Nephron progenitor cell (in vitro differentiated cells): ENCODE measurements around the gene CDH22.

ENCODE experiments used
- DNase-seq: peaks from one replicate; pipeline ENCODE4 v3.0.0; 2021
- H3K27ac Mint-ChIP-seq: 2 replicates; pipeline ENCODE4 v1.8.0; 2021; ENCODE audit warnings: mild to moderate bottlenecking, moderate library complexity, mixed read lengths
- H3K27me3 Mint-ChIP-seq: 2 replicates; pipeline ENCODE4 v1.8.0; 2021; ENCODE audit warnings: mild to moderate bottlenecking, low read depth, mixed read lengths; ENCODE audit not compliant: poor library complexity
- H3K36me3 Mint-ChIP-seq: 2 replicates; pipeline ENCODE4 v1.8.0; 2021; ENCODE audit warnings: low read depth, mixed read lengths
- H3K4me1 Mint-ChIP-seq: 2 replicates; pipeline ENCODE4 v1.8.0; 2021; ENCODE audit warnings: mixed read lengths
- H3K4me3 Mint-ChIP-seq: 2 replicates; pipeline ENCODE4 v1.8.0; 2021; ENCODE audit warnings: mild to moderate bottlenecking, moderate library complexity, mixed read lengths
- H3K9me3 Mint-ChIP-seq: 2 replicates; pipeline ENCODE4 v1.8.0; 2021; ENCODE audit warnings: mild to moderate bottlenecking, moderate library complexity, mixed read lengths
- TF ChIP-seq, protein P1 (sequence below): fragments of 200-600 bp; sonication (generic); IDR thresholded peaks from 2 replicates; pipeline ENCODE4 v1.5.0; 2021; ENCODE audit warnings: antibody characterized with exemption

Gene CDH22

DNA sequence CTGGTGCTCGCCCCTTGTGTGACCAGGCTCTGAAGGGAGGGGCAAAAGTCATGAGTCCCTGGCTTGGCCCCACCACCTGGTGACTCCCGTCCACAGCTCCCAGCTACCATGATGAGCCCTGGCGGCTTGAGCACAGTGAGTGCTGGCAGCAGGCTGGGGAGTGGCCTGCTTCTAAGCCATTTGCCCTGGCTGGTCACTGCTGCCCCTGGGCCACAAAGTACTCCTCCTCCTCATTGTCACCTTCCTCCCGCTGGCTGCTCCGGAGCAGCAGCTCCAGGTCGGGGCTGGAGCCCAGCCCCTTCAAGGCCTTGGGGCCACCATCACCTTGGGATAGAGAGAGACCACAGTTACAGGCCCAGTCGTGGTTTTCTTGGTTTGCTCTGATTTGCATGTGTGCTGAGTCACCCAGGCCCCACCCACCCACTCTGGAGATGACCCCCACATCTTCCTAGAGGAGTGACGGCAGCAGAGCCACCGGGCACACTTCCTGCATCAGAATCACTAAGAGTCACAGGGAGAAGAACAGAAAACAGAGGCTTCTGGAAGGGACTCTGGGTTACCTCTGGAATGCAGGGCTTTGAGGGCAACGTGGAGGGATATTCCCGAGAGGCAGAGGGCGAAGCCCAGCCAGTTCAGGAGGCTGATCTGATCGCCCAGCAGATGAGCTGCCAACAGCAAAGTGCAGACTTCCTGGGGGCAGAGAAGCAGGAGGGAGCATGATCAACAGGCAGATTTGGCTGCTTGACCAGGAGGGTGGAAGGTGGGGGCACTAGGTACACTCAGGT is 42.1 kb upstream of the CDH22 start:
- H3K4me1 Mint-ChIP-seq: peaks cover 50% of the 10 kb centered on the region
- TF ChIP-seq, protein P1, sequence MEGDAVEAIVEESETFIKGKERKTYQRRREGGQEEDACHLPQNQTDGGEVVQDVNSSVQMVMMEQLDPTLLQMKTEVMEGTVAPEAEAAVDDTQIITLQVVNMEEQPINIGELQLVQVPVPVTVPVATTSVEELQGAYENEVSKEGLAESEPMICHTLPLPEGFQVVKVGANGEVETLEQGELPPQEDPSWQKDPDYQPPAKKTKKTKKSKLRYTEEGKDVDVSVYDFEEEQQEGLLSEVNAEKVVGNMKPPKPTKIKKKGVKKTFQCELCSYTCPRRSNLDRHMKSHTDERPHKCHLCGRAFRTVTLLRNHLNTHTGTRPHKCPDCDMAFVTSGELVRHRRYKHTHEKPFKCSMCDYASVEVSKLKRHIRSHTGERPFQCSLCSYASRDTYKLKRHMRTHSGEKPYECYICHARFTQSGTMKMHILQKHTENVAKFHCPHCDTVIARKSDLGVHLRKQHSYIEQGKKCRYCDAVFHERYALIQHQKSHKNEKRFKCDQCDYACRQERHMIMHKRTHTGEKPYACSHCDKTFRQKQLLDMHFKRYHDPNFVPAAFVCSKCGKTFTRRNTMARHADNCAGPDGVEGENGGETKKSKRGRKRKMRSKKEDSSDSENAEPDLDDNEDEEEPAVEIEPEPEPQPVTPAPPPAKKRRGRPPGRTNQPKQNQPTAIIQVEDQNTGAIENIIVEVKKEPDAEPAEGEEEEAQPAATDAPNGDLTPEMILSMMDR: no peak
- peaks cover 20% of the 10 kb centered on the region for H3K36me3 Mint-ChIP-seq
- H3K4me3 Mint-ChIP-seq: peak overlapping the region; percentile 73
- no peaks in the 10 kb centered on the region for H3K9me3 Mint-ChIP-seq
- no peak for DNase-seq
- H3K27ac Mint-ChIP-seq: peak overlapping the region; percentile 97
- H3K27me3 Mint-ChIP-seq: peaks cover 8% of the 10 kb centered on the region

GRCh38 chr20:46349742-46350056 is 41.4 kb upstream of the CDH22 start:
- Mint-ChIP-seq H3K4me3 (no peak overlapping the region), H3K36me3 (peaks cover 19% of the 10 kb centered on the region), H3K27ac (no peak overlapping the region), H3K27me3 (peaks cover 12% of the 10 kb centered on the region), H3K4me1 (peaks cover 53% of the 10 kb centered on the region), H3K9me3 (no peaks in the 10 kb centered on the region)
- TF ChIP-seq, protein P1: no peak
- no peak for DNase-seq

DNA sequence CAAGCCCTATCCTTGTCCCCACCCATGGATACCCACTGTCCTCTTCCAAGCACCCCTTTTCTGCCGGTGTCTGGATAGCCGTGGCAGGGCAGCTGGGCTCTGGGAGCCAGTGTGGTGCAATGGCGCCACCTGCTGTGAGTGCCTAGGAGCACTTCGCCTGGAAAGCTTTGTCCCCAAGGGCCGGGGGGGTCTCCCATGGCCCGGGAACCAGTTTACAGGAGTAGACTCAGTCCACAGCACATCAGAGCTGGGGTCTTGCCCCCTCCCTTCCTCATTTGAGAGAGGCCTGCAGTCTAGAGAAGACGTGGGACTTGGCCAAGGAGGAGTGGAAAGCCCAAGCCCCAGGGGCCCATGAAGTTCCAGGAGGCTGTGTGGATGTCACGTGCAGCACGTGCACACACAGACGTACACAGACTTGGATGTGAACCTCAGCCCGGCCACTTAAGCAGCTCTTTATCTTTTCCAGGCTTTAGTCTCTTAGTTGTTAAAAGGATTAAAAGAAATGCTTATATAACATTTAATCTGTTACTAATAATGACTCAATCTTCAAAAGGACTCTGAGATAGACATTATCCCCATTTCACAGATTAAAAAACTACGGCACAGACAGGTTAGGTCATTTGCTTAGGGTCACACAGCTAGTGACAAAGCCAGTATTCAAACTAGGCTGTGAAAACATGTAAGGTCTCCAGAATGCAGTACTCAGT is 40.9 kb upstream of the CDH22 start:
- H3K27ac Mint-ChIP-seq: no peak overlapping the region

GRCh38 chr20:46347841-46348803 is 39.8 kb upstream of the CDH22 start:
- Mint-ChIP-seq H3K4me3 (no peak overlapping the region), H3K9me3 (no peaks in the 10 kb centered on the region)

More for the DNA sequence above, 40.9 kb upstream of the CDH22 start:
- H3K36me3 Mint-ChIP-seq: peaks cover 16% of the 10 kb centered on the region
- H3K27me3 Mint-ChIP-seq: peaks cover 12% of the 10 kb centered on the region
- DNase-seq: peak; percentile 82
- H3K4me3 Mint-ChIP-seq: no peak overlapping the region
- H3K4me1 Mint-ChIP-seq: peaks cover 56% of the 10 kb centered on the region
- TF ChIP-seq, protein P1: peak; percentile 90
- H3K9me3 Mint-ChIP-seq: no peaks in the 10 kb centered on the region

DNA sequence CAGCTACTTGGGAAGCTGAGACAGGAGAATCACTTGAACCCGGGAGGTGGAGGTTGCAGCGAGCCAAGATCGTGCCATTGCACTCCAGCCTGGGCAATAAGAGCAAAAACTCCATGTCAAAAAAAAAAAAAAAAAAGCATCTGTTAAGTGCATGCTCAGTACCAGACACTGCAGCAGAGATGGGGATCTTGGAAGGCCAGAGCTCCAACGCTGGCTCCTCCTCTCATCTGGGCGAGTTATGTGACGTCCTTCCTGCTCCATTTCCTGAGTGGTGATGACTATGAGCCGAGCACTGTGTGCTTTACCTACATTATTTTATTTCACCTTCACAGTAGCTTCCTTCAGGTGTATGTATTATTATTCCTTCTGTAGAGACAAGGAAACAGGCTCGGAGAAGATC is 38.5 kb upstream of the CDH22 start:
- TF ChIP-seq, protein P1: no peak
- no peak for DNase-seq
- Mint-ChIP-seq H3K4me1 (peaks cover 72% of the 10 kb centered on the region), H3K4me3 (no peak overlapping the region), H3K27me3 (peaks cover 23% of the 10 kb centered on the region), H3K9me3 (no peaks in the 10 kb centered on the region), H3K36me3 (peaks cover 4% of the 10 kb centered on the region), H3K27ac (no peak overlapping the region)

More at GRCh38 chr20:46347841-46348803, 39.8 kb upstream of the CDH22 start:
- peaks cover 13% of the 10 kb centered on the region for H3K27me3 Mint-ChIP-seq
- H3K36me3 Mint-ChIP-seq: peaks cover 14% of the 10 kb centered on the region
- H3K4me1 Mint-ChIP-seq: peaks cover 61% of the 10 kb centered on the region
- DNase-seq: peak; percentile 44
- TF ChIP-seq, protein P1: no peak
- no peak overlapping the region for H3K27ac Mint-ChIP-seq
